Cardiac muscle cell (in vitro differentiated cells and primary cell): Measurements from ENCODE around the gene SEL1L3. TPM values are rescaled to one million over a fixed set of nuclear protein-coding genes. Genes with fewer than 3 reads are reported as not detected.

ENCODE experiments used
- DNase-seq, 2 donors: peaks; one replicate each; pipeline versions ENCODE4 v3.0.0 to v3.0.0-alpha.2; 2010 to 2017; ENCODE audit warnings: low read depth in 1 of 2, low spot score in 1 of 2
- H3K27ac ChIP-seq: fragments of 200-600 bp; sonication (generic); 2 replicates; pipeline ENCODE4 v1.5.1; 2016
- H3K27me3 ChIP-seq: fragments of 200-600 bp; sonication (generic); 2 replicates; pipeline ENCODE4 v1.6.0; 2016; ENCODE audit warnings: control low read depth
- H3K36me3 ChIP-seq: fragments of 200-600 bp; sonication (generic); 2 replicates; pipeline ENCODE4 v1.5.1; 2016; ENCODE audit warnings: control low read depth
- H3K4me1 ChIP-seq: fragments of 200-600 bp; sonication (generic); 2 replicates; pipeline ENCODE4 v1.8.1; 2017; ENCODE audit warnings: low read depth, mild to moderate bottlenecking, mixed run types
- H3K4me3 ChIP-seq: fragments of 200-600 bp; sonication (generic); 2 replicates; pipeline ENCODE4 v1.5.1; 2016; ENCODE audit warnings: mild to moderate bottlenecking
- H3K9me3 ChIP-seq: fragments of 200-600 bp; sonication (generic); 2 replicates; pipeline ENCODE4 v1.5.1; 2017; ENCODE audit warnings: low read depth, mild to moderate bottlenecking, control low read depth
- polyA plus RNA-seq: library from polyadenylated mRNA; unstranded; fragments of >200 nt; fragmentation: Nextera tagmentation; extraction: Ambion mirVana; gene quantifications from 2 replicates; pipeline ENCODE4 v1.2.1, GENCODE V29; 2016
- total RNA-seq: library from RNA; depleted of rRNA; stranded (reverse); fragments of >200 nt; gene quantifications from 2 replicates; pipeline ENCODE4 v1.2.3, GENCODE V29; 2016
- TF ChIP-seq, protein P1 (sequence below): IDR thresholded peaks from 2 replicates; pipeline ENCODE4 v1.5.1; 2012; ENCODE audit warnings: low read depth, mild to moderate bottlenecking, low read length

SEL1L3 gene
- total and polyA plus RNA-seq, 2 experiments from 2014 or later: 4.9 to 5.3 TPM

- no peaks in the 10 kb centered on the region for H3K27me3 ChIP-seq
- no peak overlapping the region for H3K27ac ChIP-seq
- TF ChIP-seq, protein P1, sequence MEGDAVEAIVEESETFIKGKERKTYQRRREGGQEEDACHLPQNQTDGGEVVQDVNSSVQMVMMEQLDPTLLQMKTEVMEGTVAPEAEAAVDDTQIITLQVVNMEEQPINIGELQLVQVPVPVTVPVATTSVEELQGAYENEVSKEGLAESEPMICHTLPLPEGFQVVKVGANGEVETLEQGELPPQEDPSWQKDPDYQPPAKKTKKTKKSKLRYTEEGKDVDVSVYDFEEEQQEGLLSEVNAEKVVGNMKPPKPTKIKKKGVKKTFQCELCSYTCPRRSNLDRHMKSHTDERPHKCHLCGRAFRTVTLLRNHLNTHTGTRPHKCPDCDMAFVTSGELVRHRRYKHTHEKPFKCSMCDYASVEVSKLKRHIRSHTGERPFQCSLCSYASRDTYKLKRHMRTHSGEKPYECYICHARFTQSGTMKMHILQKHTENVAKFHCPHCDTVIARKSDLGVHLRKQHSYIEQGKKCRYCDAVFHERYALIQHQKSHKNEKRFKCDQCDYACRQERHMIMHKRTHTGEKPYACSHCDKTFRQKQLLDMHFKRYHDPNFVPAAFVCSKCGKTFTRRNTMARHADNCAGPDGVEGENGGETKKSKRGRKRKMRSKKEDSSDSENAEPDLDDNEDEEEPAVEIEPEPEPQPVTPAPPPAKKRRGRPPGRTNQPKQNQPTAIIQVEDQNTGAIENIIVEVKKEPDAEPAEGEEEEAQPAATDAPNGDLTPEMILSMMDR: no peak
- H3K4me1 ChIP-seq: no peaks in the 10 kb centered on the region
- no peak overlapping the region for H3K4me3 ChIP-seq
- peak in 1 of 2 donors; percentile 32 for DNase-seq
- H3K9me3 ChIP-seq: no peaks in the 10 kb centered on the region
- no peaks in the 10 kb centered on the region for H3K36me3 ChIP-seq
Observed at GRCh38 chr4:25821267-25821666, 41.5 kb downstream of the SEL1L3 start.

- Histone ChIP-seq H3K4me3 (no peak overlapping the region), H3K36me3 (no peaks in the 10 kb centered on the region), H3K4me1 (no peaks in the 10 kb centered on the region), H3K27ac (no peak overlapping the region), H3K27me3 (no peaks in the 10 kb centered on the region), H3K9me3 (no peaks in the 10 kb centered on the region)
- TF ChIP-seq, protein P1: no peak
- DNase-seq: no peak
Observed at GRCh38 chr4:25818876-25819275, 43.9 kb downstream of the SEL1L3 start.

- Histone ChIP-seq H3K36me3 (no peaks in the 10 kb centered on the region), H3K27me3 (no peaks in the 10 kb centered on the region), H3K4me3 (no peak overlapping the region), H3K9me3 (no peaks in the 10 kb centered on the region), H3K4me1 (no peaks in the 10 kb centered on the region), H3K27ac (no peak overlapping the region)
- DNase-seq: peak in 1 of 2 donors; percentile 29
- TF ChIP-seq, protein P1: no peak
Observed at GRCh38 chr4:25818371-25818871, 44.4 kb downstream of the SEL1L3 start.

- Histone ChIP-seq H3K27me3 (no peaks in the 10 kb centered on the region), H3K4me3 (no peak overlapping the region), H3K4me1 (no peaks in the 10 kb centered on the region), H3K36me3 (no peaks in the 10 kb centered on the region), H3K9me3 (no peaks in the 10 kb centered on the region), H3K27ac (no peak overlapping the region)
- peak in 1 of 2 donors; percentile 74 for DNase-seq
- TF ChIP-seq, protein P1: no peak
Observed at GRCh38 chr4:25817059-25817681, 45.6 kb downstream of the SEL1L3 start.

DNA sequence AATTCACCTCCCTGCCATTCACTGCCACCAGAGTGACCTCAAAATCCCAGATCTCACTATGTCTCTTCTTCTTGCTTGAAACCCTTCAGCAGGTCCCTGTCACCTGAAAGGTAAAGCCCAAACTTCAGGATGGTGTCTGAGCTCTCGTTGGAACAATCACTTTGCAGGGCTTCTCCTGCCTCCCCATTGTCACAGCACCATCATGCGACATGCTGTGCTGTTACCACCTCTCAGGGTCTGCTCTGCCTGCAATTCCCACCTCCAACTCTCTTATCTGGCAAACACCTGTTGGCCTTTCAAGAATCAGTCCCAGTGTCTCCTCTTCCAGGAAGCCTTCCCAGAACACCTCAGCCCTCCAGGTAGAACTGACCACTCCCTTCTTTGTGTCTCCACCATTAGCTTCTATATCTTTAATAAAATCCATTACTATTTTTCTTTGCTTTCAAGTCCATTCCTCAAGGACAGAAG lies 46.2 kb downstream of the SEL1L3 start:
- Histone ChIP-seq H3K4me1 (no peaks in the 10 kb centered on the region), H3K9me3 (no peaks in the 10 kb centered on the region), H3K36me3 (no peaks in the 10 kb centered on the region), H3K27ac (no peak overlapping the region), H3K4me3 (no peak overlapping the region), H3K27me3 (no peaks in the 10 kb centered on the region)
- TF ChIP-seq, protein P1: no peak
- no peak for DNase-seq
